ENCODE measurements around the gene EFR3B.
A peak's percentile ranks its signal among the peaks of the same experiment; 100 is the strongest.
"Not testable (repeated sequence)": the region's sequence is repeated elsewhere in the genome, so short reads cannot be mapped to it uniquely, and the experiment has no call there.

The EFR3B gene

GRCh38 chr2:25145803-25146202, 103.9 kb downstream of the EFR3B start:
- no peak for DNase-seq
- TF ChIP-seq POLR2A (IDR thresholded peaks at IDR 0.05; ENCODE audit: low read length) (no peak), GATA1 (IDR thresholded peaks at IDR 0.05; ENCODE audit: low read depth, low read length) (no peak)

GRCh38 chr2:25146896-25147295, 105.0 kb downstream of the EFR3B start:
- TF ChIP-seq POLR2A (IDR thresholded peaks at IDR 0.05; ENCODE audit: low read length) (no peak), GATA1 (IDR thresholded peaks at IDR 0.05; ENCODE audit: low read depth, low read length) (no peak)

GRCh38 chr2:25149646-25150045, 107.8 kb downstream of the EFR3B start:
- TF ChIP-seq POLR2A (IDR thresholded peaks at IDR 0.05; ENCODE audit: low read length): no peak
- no peak for TF ChIP-seq GATA1 (IDR thresholded peaks at IDR 0.05; ENCODE audit: low read depth, low read length)
- no peak for DNase-seq

More at GRCh38 chr2:25146896-25147295, 105.0 kb downstream of the EFR3B start:
- no peak for DNase-seq

GRCh38 chr2:25150993-25151392, 109.1 kb downstream of the EFR3B start:
- DNase-seq: not testable (repeated sequence)

GRCh38 chr2:25151718-25152117, 109.8 kb downstream of the EFR3B start:
- no peak for DNase-seq
- TF ChIP-seq GATA1 (IDR thresholded peaks at IDR 0.05; ENCODE audit: low read depth, low read length) (no peak), POLR2A (IDR thresholded peaks at IDR 0.05; ENCODE audit: low read length) (no peak)

- no peak for TF ChIP-seq POLR2A (IDR thresholded peaks at IDR 0.05; ENCODE audit: low read length)
- no peak for TF ChIP-seq GATA1 (IDR thresholded peaks at IDR 0.05; ENCODE audit: low read depth, low read length)
- no peak for DNase-seq
Observed at GRCh38 chr2:25155401-25155800, 113.5 kb downstream of the EFR3B start.

GRCh38 chr2:25158096-25158852, 116.4 kb downstream of the EFR3B start:
- DNase-seq: no peak
- no peak for TF ChIP-seq POLR2A (IDR thresholded peaks at IDR 0.05; ENCODE audit: low read length)
- TF ChIP-seq GATA1 (IDR thresholded peaks at IDR 0.05; ENCODE audit: low read depth, low read length): no peak

- peak in 1 of 2 experiments; percentile 12 for DNase-seq
- TF ChIP-seq POLR2A (IDR thresholded peaks at IDR 0.05; ENCODE audit: low read length) (no peak), GATA1 (IDR thresholded peaks at IDR 0.05; ENCODE audit: low read depth, low read length) (no peak)
Observed at GRCh38 chr2:25159949-25160348, 118.1 kb downstream of the EFR3B start.

GRCh38 chr2:25160376-25160775, 118.5 kb downstream of the EFR3B start:
- no peak for DNase-seq
- TF ChIP-seq GATA1 (IDR thresholded peaks at IDR 0.05; ENCODE audit: low read depth, low read length): no peak
- TF ChIP-seq POLR2A (IDR thresholded peaks at IDR 0.05; ENCODE audit: low read length): no peak

GRCh38 chr2:25161055-25161781, 119.3 kb downstream of the EFR3B start:
- TF ChIP-seq GATA1 (IDR thresholded peaks at IDR 0.05; ENCODE audit: low read depth, low read length) (no peak), POLR2A (IDR thresholded peaks at IDR 0.05; ENCODE audit: low read length) (peak; percentile 21)
- peak; percentile 52 to 53 for DNase-seq

- DNase-seq: not testable (repeated sequence)
Observed at GRCh38 chr2:25162061-25162460, 120.2 kb downstream of the EFR3B start.

GRCh38 chr2:25164561-25164960, 122.7 kb downstream of the EFR3B start:
- DNase-seq: no peak
- TF ChIP-seq POLR2A (IDR thresholded peaks at IDR 0.05; ENCODE audit: low read length): no peak
- no peak for TF ChIP-seq GATA1 (IDR thresholded peaks at IDR 0.05; ENCODE audit: low read depth, low read length)

GRCh38 chr2:25165992-25166875, 124.4 kb downstream of the EFR3B start:
- peak; percentile 33 to 55 for DNase-seq

More at GRCh38 chr2:25165992-25166875, 124.4 kb downstream of the EFR3B start:
- TF ChIP-seq POLR2A (IDR thresholded peaks at IDR 0.05; ENCODE audit: low read length) (no peak), GATA1 (IDR thresholded peaks at IDR 0.05; ENCODE audit: low read depth, low read length) (no peak)

All from erythroblast (primary cell).